ENCODE results near the gene LMAN1.

The LMAN1 gene

GRCh38 chr18:59352250-59352855, 6.7 kb downstream of the LMAN1 start (continued):
- TF ChIP-seq ZNF433 (tag by site-specific recombination; IDR thresholded peaks at IDR 0.05; ENCODE audit: low read depth) (no peak), BCL11B (tag by site-specific recombination; IDR thresholded peaks at IDR 0.05; ENCODE audit: low read depth) (no peak), EGR2 (tag by site-specific recombination; IDR thresholded peaks at IDR 0.05; ENCODE audit: low read depth) (0 out of 2 replicates have a peak, but pooled peaks have one; percentile 12)

- Histone ChIP-seq H3K4me3 (ENCODE audit: low read depth, low read length) (no peak overlapping the region), H3K9me3 (ENCODE audit: control insufficient read depth, insufficient read depth, low read depth, low read length) (0 out of 2 replicates have a peak, but pooled peaks cover 1% of the 10 kb centered on the region), H3K27ac (ENCODE audit: extremely low read depth, low read depth, low read length) (no peak overlapping the region), H3K4me1 (ENCODE audit: control insufficient read depth, insufficient read depth, low read length) (no peaks in the 10 kb centered on the region), H3K36me3 (ENCODE audit: control insufficient read depth in 2 of 2, insufficient read depth in 1 of 2, low read length in 2 of 2) (peaks cover 84 to 93% of the 10 kb centered on the region in 2 experiments)
- POLR2A ChIA-PET = no interaction called here
- CTCF ChIA-PET = no interaction called here
- TF ChIP-seq ZNF837 (tag by site-specific recombination; IDR thresholded peaks at IDR 0.05) (no peak), ZNF362 (tag by site-specific recombination; IDR thresholded peaks at IDR 0.05) (no peak)
Observed at GRCh38 chr18:59345556-59345955, 13.5 kb downstream of the LMAN1 start.

DNA sequence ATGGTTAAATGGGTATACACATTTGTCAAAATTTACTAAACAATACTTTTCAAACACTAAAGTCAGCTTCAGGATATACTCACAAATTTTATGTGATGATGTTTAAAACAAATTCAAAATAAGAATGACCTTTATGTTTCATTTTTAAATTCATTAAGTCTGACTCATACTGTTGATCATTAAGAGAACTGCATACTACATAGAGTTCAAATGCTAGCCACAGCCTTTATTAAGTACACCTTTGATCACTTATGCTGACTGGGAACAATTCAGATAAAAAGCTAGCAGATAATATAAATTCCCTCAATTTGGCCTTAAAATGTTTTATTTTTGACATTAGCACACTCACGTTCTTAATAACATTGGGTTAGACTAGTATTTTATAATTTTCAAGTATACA, 14.1 kb downstream of the LMAN1 start:
- Histone ChIP-seq H3K36me3 (ENCODE audit: control insufficient read depth in 2 of 2, insufficient read depth in 1 of 2, low read length in 2 of 2) (peaks cover 88 to 92% of the 10 kb centered on the region in 2 experiments), H3K9me3 (ENCODE audit: control insufficient read depth, insufficient read depth, low read depth, low read length) (0 out of 2 replicates have a peak, but pooled peaks cover 5% of the 10 kb centered on the region), H3K4me1 (ENCODE audit: control insufficient read depth, insufficient read depth, low read length) (no peaks in the 10 kb centered on the region), H3K27ac (ENCODE audit: extremely low read depth, low read depth, low read length) (no peak overlapping the region), H3K4me3 (ENCODE audit: low read depth, low read length) (no peak overlapping the region)
- CTCF ChIA-PET = no interaction called here
- POLR2A ChIA-PET = no interaction called here
- TF ChIP-seq, protein P1, sequence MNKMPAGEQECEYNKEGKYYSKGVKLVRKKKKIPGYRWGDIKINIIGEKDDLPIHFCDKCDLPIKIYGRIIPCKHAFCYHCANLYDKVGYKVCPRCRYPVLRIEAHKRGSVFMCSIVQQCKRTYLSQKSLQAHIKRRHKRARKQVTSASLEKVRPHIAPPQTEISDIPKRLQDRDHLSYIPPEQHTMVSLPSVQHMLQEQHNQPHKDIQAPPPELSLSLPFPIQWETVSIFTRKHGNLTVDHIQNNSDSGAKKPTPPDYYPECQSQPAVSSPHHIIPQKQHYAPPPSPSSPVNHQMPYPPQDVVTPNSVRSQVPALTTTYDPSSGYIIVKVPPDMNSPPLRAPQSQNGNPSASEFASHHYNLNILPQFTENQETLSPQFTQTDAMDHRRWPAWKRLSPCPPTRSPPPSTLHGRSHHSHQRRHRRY (tag by site-specific recombination; IDR thresholded peaks at IDR 0.05) = no peak
- no peak for TF ChIP-seq ZNF23 (tag by site-specific recombination; IDR thresholded peaks at IDR 0.05; ENCODE audit: borderline replicate concordance)
- no peak for TF ChIP-seq ZNF146 (tag by site-specific recombination; IDR thresholded peaks at IDR 0.05)
- no peak for TF ChIP-seq ZNF791 (tag by site-specific recombination; IDR thresholded peaks at IDR 0.05)
- TF ChIP-seq ZNF354C (tag by site-specific recombination; IDR thresholded peaks at IDR 0.05; ENCODE audit: borderline replicate concordance, low read depth) = no peak
- TF ChIP-seq ZBTB1 (tag by site-specific recombination; IDR thresholded peaks at IDR 0.05) = no peak
- no peak for TF ChIP-seq KLF9 (tag by site-specific recombination; IDR thresholded peaks at IDR 0.05; ENCODE audit: low read depth)
- no peak for TF ChIP-seq MEIS1 (CRISPR knock-in tag; IDR thresholded peaks at IDR 0.05; ENCODE audit: borderline replicate concordance)
- TF ChIP-seq ZNF292 (tag by site-specific recombination; IDR thresholded peaks at IDR 0.05; ENCODE audit: borderline replicate concordance, low read depth) = no peak
- TF ChIP-seq ZNF280D (tag by site-specific recombination; IDR thresholded peaks at IDR 0.05) = no peak
- TF ChIP-seq, protein P2, sequence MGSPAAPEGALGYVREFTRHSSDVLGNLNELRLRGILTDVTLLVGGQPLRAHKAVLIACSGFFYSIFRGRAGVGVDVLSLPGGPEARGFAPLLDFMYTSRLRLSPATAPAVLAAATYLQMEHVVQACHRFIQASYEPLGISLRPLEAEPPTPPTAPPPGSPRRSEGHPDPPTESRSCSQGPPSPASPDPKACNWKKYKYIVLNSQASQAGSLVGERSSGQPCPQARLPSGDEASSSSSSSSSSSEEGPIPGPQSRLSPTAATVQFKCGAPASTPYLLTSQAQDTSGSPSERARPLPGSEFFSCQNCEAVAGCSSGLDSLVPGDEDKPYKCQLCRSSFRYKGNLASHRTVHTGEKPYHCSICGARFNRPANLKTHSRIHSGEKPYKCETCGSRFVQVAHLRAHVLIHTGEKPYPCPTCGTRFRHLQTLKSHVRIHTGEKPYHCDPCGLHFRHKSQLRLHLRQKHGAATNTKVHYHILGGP (tag by site-specific recombination; IDR thresholded peaks at IDR 0.05) = no peak
- TF ChIP-seq PRDM1 (tag by site-specific recombination; IDR thresholded peaks at IDR 0.05) = no peak
- TF ChIP-seq, protein P3, sequence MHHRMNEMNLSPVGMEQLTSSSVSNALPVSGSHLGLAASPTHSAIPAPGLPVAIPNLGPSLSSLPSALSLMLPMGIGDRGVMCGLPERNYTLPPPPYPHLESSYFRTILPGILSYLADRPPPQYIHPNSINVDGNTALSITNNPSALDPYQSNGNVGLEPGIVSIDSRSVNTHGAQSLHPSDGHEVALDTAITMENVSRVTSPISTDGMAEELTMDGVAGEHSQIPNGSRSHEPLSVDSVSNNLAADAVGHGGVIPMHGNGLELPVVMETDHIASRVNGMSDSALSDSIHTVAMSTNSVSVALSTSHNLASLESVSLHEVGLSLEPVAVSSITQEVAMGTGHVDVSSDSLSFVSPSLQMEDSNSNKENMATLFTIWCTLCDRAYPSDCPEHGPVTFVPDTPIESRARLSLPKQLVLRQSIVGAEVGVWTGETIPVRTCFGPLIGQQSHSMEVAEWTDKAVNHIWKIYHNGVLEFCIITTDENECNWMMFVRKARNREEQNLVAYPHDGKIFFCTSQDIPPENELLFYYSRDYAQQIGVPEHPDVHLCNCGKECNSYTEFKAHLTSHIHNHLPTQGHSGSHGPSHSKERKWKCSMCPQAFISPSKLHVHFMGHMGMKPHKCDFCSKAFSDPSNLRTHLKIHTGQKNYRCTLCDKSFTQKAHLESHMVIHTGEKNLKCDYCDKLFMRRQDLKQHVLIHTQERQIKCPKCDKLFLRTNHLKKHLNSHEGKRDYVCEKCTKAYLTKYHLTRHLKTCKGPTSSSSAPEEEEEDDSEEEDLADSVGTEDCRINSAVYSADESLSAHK (tag by site-specific recombination; IDR thresholded peaks at IDR 0.05) = no peak
- no peak for TF ChIP-seq ZNF510 (tag by site-specific recombination; IDR thresholded peaks at IDR 0.05; ENCODE audit: insufficient replicate concordance)
- TF ChIP-seq ZNF114 (tag by site-specific recombination; IDR thresholded peaks at IDR 0.05) = no peak
- TF ChIP-seq ZNF324 (tag by site-specific recombination; IDR thresholded peaks at IDR 0.05) = no peak
- no peak for TF ChIP-seq BCL11A (tag by site-specific recombination; IDR thresholded peaks at IDR 0.05; ENCODE audit: low read depth)
- no peak for TF ChIP-seq ZBTB21 (tag by site-specific recombination; IDR thresholded peaks at IDR 0.05)
